SU-DHL-6 (cell line): ENCODE measurements around the gene PTGER3.

Source experiments
- H2AFZ ChIP-seq: fragments of 200-600 bp; sonication (generic); 2 replicates; pipeline ENCODE4 v1.6.1; 2014; ENCODE audit warnings: low read depth, mild to moderate bottlenecking, moderate library complexity, mixed read lengths, antibody characterized with exemption, low read length; ENCODE audit not compliant: severe bottlenecking
- H3F3A ChIP-seq: fragments of 200-600 bp; shearing (Covaris generic); 2 replicates; pipeline ENCODE4 v1.6.0; 2016; ENCODE audit warnings: antibody characterized with exemption, mild to moderate bottlenecking; ENCODE audit not compliant: insufficient read depth
- H3K27ac ChIP-seq: fragments of 200-600 bp; sonication (generic); 2 replicates; pipeline ENCODE4 v1.5.1; 2016; ENCODE audit warnings: low read depth, mild to moderate bottlenecking, low read length, moderate library complexity, mixed read lengths
- H3K27me3 ChIP-seq: fragments of 200-600 bp; sonication (generic), shearing (Covaris generic); 2 replicates; pipeline ENCODE4 v1.6.0; 2014; ENCODE audit warnings: mild to moderate bottlenecking, low read length
- H3K36me3 ChIP-seq: fragments of 200-600 bp; sonication (generic); 2 replicates; pipeline ENCODE4 v1.6.1; 2014; ENCODE audit warnings: mild to moderate bottlenecking, low read length, mixed read lengths
- H3K4me2 ChIP-seq: fragments of 300-600, 200-600 bp; shearing (Covaris generic), sonication (generic); 2 replicates; pipeline ENCODE4 v1.6.0; 2014; ENCODE audit warnings: low read length, low read depth, mild to moderate bottlenecking; ENCODE audit not compliant: poor library complexity, severe bottlenecking
- H3K4me3 ChIP-seq: fragments of 200-600 bp; sonication (generic); 2 replicates; pipeline ENCODE4 v1.5.1; 2014; ENCODE audit warnings: antibody characterized with exemption, low read length, mild to moderate bottlenecking, mixed read lengths; ENCODE audit not compliant: insufficient read depth, poor library complexity, severe bottlenecking
- H3K79me2 ChIP-seq: fragments of 200-600 bp; sonication (generic); 2 replicates; pipeline ENCODE4 v1.6.1; 2014; ENCODE audit warnings: mild to moderate bottlenecking, low read length, moderate library complexity; ENCODE audit not compliant: insufficient read depth
- H3K9ac ChIP-seq: fragments of 200-600 bp; sonication (generic); 2 replicates; pipeline ENCODE4 v1.7.0; 2014; ENCODE audit warnings: mild to moderate bottlenecking, low read length
- H3K9me2 ChIP-seq: fragments of 200-600 bp; sonication (generic); replicated peaks from 2 replicates; pipeline ENCODE4 v1.6.1; 2014; ENCODE audit warnings: low read length; ENCODE audit not compliant: insufficient read depth
- H3K9me3 ChIP-seq: fragments of 200-600 bp; sonication (generic); 2 replicates; pipeline ENCODE4 v1.6.1; 2014; ENCODE audit warnings: low read length, mixed read lengths; ENCODE audit not compliant: insufficient read depth
- H4K20me1 ChIP-seq: fragments of 200-600 bp; sonication (generic); 2 replicates; pipeline ENCODE4 v1.6.1; 2014; ENCODE audit warnings: low read depth, mild to moderate bottlenecking, antibody characterized with exemption, low read length, moderate library complexity, mixed read lengths
- CTCF ChIP-seq: fragments of 200-600 bp; sonication (generic); IDR thresholded peaks from one replicate; pipeline ENCODE4 v1.5.1; 2017; ENCODE audit warnings: antibody characterized with exemption, mild to moderate bottlenecking, low read length, moderate library complexity; ENCODE audit not compliant: insufficient read depth, poor library complexity, severe bottlenecking
- EZH2phosphoT487 ChIP-seq: fragments of 200-600 bp; sonication (generic), shearing (Covaris generic); conservative IDR thresholded peaks from 2 replicates; pipeline ENCODE4 v1.6.1; 2018; ENCODE audit warnings: mild to moderate bottlenecking, antibody characterized with exemption, low read length, moderate library complexity, mixed read lengths

Gene PTGER3

GRCh38 chr1:70993798-70994197 lies 53.8 kb downstream of the PTGER3 start:
- H3K79me2 ChIP-seq: no peaks in the 10 kb centered on the region
- H3K27me3 ChIP-seq: no peaks in the 10 kb centered on the region
- no peak overlapping the region for H3K27ac ChIP-seq
- H3F3A ChIP-seq: no peaks in the 10 kb centered on the region
- H3K9ac ChIP-seq: no peak overlapping the region
- no peaks in the 10 kb centered on the region for H3K9me3 ChIP-seq
- H4K20me1 ChIP-seq: no peaks in the 10 kb centered on the region
- H3K9me2 ChIP-seq: no peaks in the 10 kb centered on the region
- H2AFZ ChIP-seq: no peak overlapping the region
- no peak overlapping the region for H3K4me3 ChIP-seq
- no peak overlapping the region for H3K4me2 ChIP-seq
- TF ChIP-seq EZH2phosphoT487: no peak
- no peak for TF ChIP-seq CTCF
- H3K36me3 ChIP-seq: no peaks in the 10 kb centered on the region

- H3K4me3 ChIP-seq: no peak overlapping the region
- H4K20me1 ChIP-seq: no peaks in the 10 kb centered on the region
- no peaks in the 10 kb centered on the region for H3K79me2 ChIP-seq
- no peaks in the 10 kb centered on the region for H3K27me3 ChIP-seq
- no peak overlapping the region for H2AFZ ChIP-seq
- H3K9ac ChIP-seq: no peak overlapping the region
- H3K36me3 ChIP-seq: no peaks in the 10 kb centered on the region
- H3K9me2 ChIP-seq: no peaks in the 10 kb centered on the region
- no peak overlapping the region for H3K4me2 ChIP-seq
- H3F3A ChIP-seq: no peaks in the 10 kb centered on the region
- no peaks in the 10 kb centered on the region for H3K9me3 ChIP-seq
- H3K27ac ChIP-seq: no peak overlapping the region
- TF ChIP-seq EZH2phosphoT487 (no peak), CTCF (no peak)
These were observed 55.1 kb downstream of the PTGER3 start for GRCh38 chr1:70992521-70992920.

GRCh38 chr1:70990469-70991253 lies 57.0 kb downstream of the PTGER3 start:
- Histone ChIP-seq H3F3A (no peaks in the 10 kb centered on the region), H4K20me1 (no peaks in the 10 kb centered on the region), H3K4me3 (no peak overlapping the region), H3K9ac (no peak overlapping the region), H2AFZ (no peak overlapping the region), H3K79me2 (no peaks in the 10 kb centered on the region), H3K9me2 (no peaks in the 10 kb centered on the region), H3K9me3 (no peaks in the 10 kb centered on the region), H3K27me3 (no peaks in the 10 kb centered on the region), H3K27ac (no peak overlapping the region), H3K36me3 (no peaks in the 10 kb centered on the region), H3K4me2 (no peak overlapping the region)
- TF ChIP-seq EZH2phosphoT487: no peak
- no peak for TF ChIP-seq CTCF
